ENCODE data around the gene FCN1.

The FCN1 gene

GRCh38 chr9:134964271-134965055 lies 46.8 kb upstream of the FCN1 start:
- H3K4me3 ChIP-seq (ENCODE audit: low read depth, low read length): no peak overlapping the region
- peak; percentile 3 for DNase-seq
- no peaks in the 10 kb centered on the region for H3K27me3 ChIP-seq (ENCODE audit: insufficient read depth, low read depth, severe bottlenecking)
- H3K27ac ChIP-seq: no peak overlapping the region
- H3K9me3 ChIP-seq (ENCODE audit: severe bottlenecking): no peaks in the 10 kb centered on the region
- TF ChIP-seq, protein P1, sequence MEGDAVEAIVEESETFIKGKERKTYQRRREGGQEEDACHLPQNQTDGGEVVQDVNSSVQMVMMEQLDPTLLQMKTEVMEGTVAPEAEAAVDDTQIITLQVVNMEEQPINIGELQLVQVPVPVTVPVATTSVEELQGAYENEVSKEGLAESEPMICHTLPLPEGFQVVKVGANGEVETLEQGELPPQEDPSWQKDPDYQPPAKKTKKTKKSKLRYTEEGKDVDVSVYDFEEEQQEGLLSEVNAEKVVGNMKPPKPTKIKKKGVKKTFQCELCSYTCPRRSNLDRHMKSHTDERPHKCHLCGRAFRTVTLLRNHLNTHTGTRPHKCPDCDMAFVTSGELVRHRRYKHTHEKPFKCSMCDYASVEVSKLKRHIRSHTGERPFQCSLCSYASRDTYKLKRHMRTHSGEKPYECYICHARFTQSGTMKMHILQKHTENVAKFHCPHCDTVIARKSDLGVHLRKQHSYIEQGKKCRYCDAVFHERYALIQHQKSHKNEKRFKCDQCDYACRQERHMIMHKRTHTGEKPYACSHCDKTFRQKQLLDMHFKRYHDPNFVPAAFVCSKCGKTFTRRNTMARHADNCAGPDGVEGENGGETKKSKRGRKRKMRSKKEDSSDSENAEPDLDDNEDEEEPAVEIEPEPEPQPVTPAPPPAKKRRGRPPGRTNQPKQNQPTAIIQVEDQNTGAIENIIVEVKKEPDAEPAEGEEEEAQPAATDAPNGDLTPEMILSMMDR (IDR thresholded peaks at IDR 0.05; ENCODE audit: low read depth, low read length): no peak
- no peaks in the 10 kb centered on the region for H3K36me3 ChIP-seq

- H3K27me3 ChIP-seq (ENCODE audit: insufficient read depth, low read depth, severe bottlenecking): no peaks in the 10 kb centered on the region
- no peak overlapping the region for H3K4me3 ChIP-seq (ENCODE audit: low read depth, low read length)
- no peaks in the 10 kb centered on the region for H3K36me3 ChIP-seq
- TF ChIP-seq, protein P1 (IDR thresholded peaks at IDR 0.05; ENCODE audit: low read depth, low read length): no peak
- no peak overlapping the region for H3K27ac ChIP-seq
- peaks cover 4% of the 10 kb centered on the region for H3K9me3 ChIP-seq (ENCODE audit: severe bottlenecking)
- peak; percentile 2 for DNase-seq
These were observed 45.8 kb upstream of the FCN1 start for GRCh38 chr9:134963546-134963945.

GRCh38 chr9:134962973-134963364 lies 45.3 kb upstream of the FCN1 start:
- Histone ChIP-seq H3K4me3 (ENCODE audit: low read depth, low read length) (no peak overlapping the region), H3K9me3 (ENCODE audit: severe bottlenecking) (peaks cover 4% of the 10 kb centered on the region), H3K27me3 (ENCODE audit: insufficient read depth, low read depth, severe bottlenecking) (no peaks in the 10 kb centered on the region), H3K27ac (no peak overlapping the region), H3K36me3 (no peaks in the 10 kb centered on the region)
- TF ChIP-seq, protein P1 (IDR thresholded peaks at IDR 0.05; ENCODE audit: low read depth, low read length): no peak
- DNase-seq: no peak

GRCh38 chr9:134962065-134962972 lies 44.6 kb upstream of the FCN1 start:
- no peaks in the 10 kb centered on the region for H3K27me3 ChIP-seq (ENCODE audit: insufficient read depth, low read depth, severe bottlenecking)
- peaks cover 4% of the 10 kb centered on the region for H3K9me3 ChIP-seq (ENCODE audit: severe bottlenecking)
- no peaks in the 10 kb centered on the region for H3K36me3 ChIP-seq
- H3K27ac ChIP-seq: no peak overlapping the region
- no peak overlapping the region for H3K4me3 ChIP-seq (ENCODE audit: low read depth, low read length)
- TF ChIP-seq, protein P1 (IDR thresholded peaks at IDR 0.05; ENCODE audit: low read depth, low read length): no peak
- DNase-seq: peak; percentile 31

DNA sequence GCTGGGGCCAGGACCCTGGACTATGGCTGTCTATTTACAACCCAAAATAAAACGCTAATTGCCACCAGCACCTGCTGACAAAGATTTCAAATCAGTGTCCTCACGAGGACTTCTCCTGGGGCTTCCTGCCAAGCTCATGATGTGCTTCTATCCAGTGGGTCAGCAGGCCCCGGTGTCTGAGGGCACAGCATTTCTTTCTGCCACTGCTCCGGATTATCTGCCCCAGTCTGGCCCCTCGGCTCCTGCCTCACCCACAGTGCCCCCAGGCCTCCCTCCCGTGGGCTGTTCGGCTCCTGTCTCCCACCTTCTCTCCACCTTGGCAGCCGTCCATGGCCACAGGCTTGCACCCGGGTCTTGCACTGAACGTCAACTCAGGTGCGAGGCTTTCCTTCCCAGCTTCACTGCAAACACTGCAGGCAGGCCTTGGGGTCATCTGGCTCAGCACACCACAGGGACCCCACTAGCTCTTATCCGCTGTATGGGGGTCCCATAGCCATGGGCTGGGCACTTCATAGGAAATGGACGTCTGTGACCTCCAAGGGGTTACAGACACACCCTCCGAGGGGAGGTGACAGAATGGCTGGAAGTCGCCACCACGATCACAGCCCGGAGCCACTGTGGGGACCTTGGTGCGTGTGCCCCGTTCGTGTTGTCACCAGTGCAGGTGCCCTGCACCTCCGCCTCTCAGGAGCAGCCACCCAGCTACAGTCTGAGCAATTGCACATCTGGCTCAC lies 43.8 kb upstream of the FCN1 start:
- no peaks in the 10 kb centered on the region for H3K27me3 ChIP-seq (ENCODE audit: insufficient read depth, low read depth, severe bottlenecking)
- peaks cover 4% of the 10 kb centered on the region for H3K9me3 ChIP-seq (ENCODE audit: severe bottlenecking)
- no peak overlapping the region for H3K4me3 ChIP-seq (ENCODE audit: low read depth, low read length)
- H3K36me3 ChIP-seq: no peaks in the 10 kb centered on the region
- TF ChIP-seq, protein P1 (IDR thresholded peaks at IDR 0.05; ENCODE audit: low read depth, low read length): no peak
- DNase-seq: peak; percentile 6
- no peak overlapping the region for H3K27ac ChIP-seq

All from WERI-Rb-1 (cell line).